K562 (cell line): ENCODE data around the gene SH3D19. TPM values are rescaled to one million over a fixed set of nuclear protein-coding genes. Genes with fewer than 3 reads are reported as not detected.
"Not testable (repeated sequence)": the region's sequence is repeated elsewhere in the genome, so short reads cannot be mapped to it uniquely, and the experiment has no call there.

Source experiments
- ATAC-seq: fragments of 200-7000 bp; cut with Tn5 transposase; 3 replicates; pipeline ENCODE4 v1.9.1; 2020; ENCODE audit warnings: moderate library complexity
- BruUV-seq: library from RNA; stranded (reverse); fragments of 400-500 nt; replicated peaks from 2 replicates; lab custom pipeline; 2021; lab: Mats Ljungman, UMichigan
- CTCF ChIA-PET: fragments of 300-600 bp; formaldehyde crosslinking; extraction: SDS; loops from one replicate; lab custom pipeline; 2021; ENCODE audit warnings: low intra/inter-chr PET ratio; lab: Yijun Ruan, JAX
- POLR2A ChIA-PET: fragments of 300-600, 350-650 bp; sonication (Branson Sonifier 250); formaldehyde crosslinking; extraction: SDS; loops from one replicate; lab custom pipeline; 2021; ENCODE audit warnings: antibody characterized with exemption, inconsistent platforms; lab: Yijun Ruan, JAX
- DNase-seq, 4 experiments: peaks; one replicate each; pipeline versions ENCODE4 v3.0.0 to v3.0.0-alpha.2; 2011 to 2018; ENCODE audit warnings: low spot score in 3 of 4, mixed read lengths in 3 of 4; ENCODE audit errors: extremely low read depth in 1 of 4
- FAIRE-seq: peaks from 2 replicates; lab custom pipeline; 2011; peaks lifted over from hg19 to GRCh38; lab: Jason Lieb, UNC
- H2AFZ ChIP-seq: 2 replicates; pipeline ENCODE4 v1.6.0; 2011; ENCODE audit warnings: low read depth, low read length, control low read depth, inconsistent platforms
- H3K27ac ChIP-seq: fragments of 200-600 bp; 3 replicates; pipeline ENCODE4 v1.8.0; 2011; ENCODE audit warnings: low read depth, mild to moderate bottlenecking, control low read depth, inconsistent platforms, low read length, moderate library complexity, mixed read lengths; ENCODE audit errors: extremely low read depth
- H3K27me3 ChIP-seq, 2 experiments: fragments of 300-600 bp in 1 of 2; 2 replicates in 1 of 2; 3 replicates in 1 of 2; pipeline versions ENCODE4 v1.6.0 to v1.8.0; 2011; ENCODE audit warnings: inconsistent platforms in 2 of 2, low read length in 2 of 2, mild to moderate bottlenecking in 1 of 2, mixed read lengths in 1 of 2, moderate library complexity in 1 of 2; ENCODE audit not compliant: control insufficient read depth in 2 of 2, insufficient read depth in 2 of 2
- H3K36me3 ChIP-seq: fragments of 300-600 bp; 3 replicates; pipeline ENCODE4 v1.8.0; 2011; ENCODE audit warnings: mild to moderate bottlenecking, low read length, inconsistent platforms; ENCODE audit not compliant: control insufficient read depth, insufficient read depth
- H3K4me1 ChIP-seq, 2 experiments: fragments of 200-600 bp in 1 of 2; replicated peaks in 1 of 2; 2 replicates in 1 of 2; 3 replicates in 1 of 2; pipeline versions ENCODE4 v1.5.1 to v1.8.0; 2011; ENCODE audit warnings: inconsistent platforms in 2 of 2, low read length in 2 of 2, mild to moderate bottlenecking in 1 of 2, mixed read lengths in 1 of 2, moderate library complexity in 1 of 2; ENCODE audit not compliant: control insufficient read depth in 2 of 2, insufficient read depth in 2 of 2
- H3K4me2 ChIP-seq: 2 replicates; pipeline ENCODE4 v1.6.1; 2011; ENCODE audit warnings: low read length, control low read depth, inconsistent platforms, mixed read lengths; ENCODE audit not compliant: insufficient read depth
- H3K4me3 ChIP-seq: fragments of 200-600 bp; sonication (generic), shearing (Covaris generic); 2 replicates; pipeline ENCODE4 v1.5.1; 2016; ENCODE audit warnings: control low read depth, inconsistent platforms
- H3K79me2 ChIP-seq: fragments of 200-600 bp; 3 replicates; pipeline ENCODE4 v1.8.0; 2011; ENCODE audit warnings: low read length, inconsistent platforms; ENCODE audit not compliant: control insufficient read depth, insufficient read depth
- H3K9ac ChIP-seq, 2 experiments: 2 replicates each; pipeline versions ENCODE4 v1.6.0 to v1.6.1; 2011; ENCODE audit warnings: low read depth in 2 of 2, low read length in 2 of 2, control low read depth in 1 of 2, inconsistent platforms in 1 of 2, mild to moderate bottlenecking in 1 of 2, mixed read lengths in 1 of 2; ENCODE audit not compliant: insufficient read depth in 1 of 2
- H3K9me1 ChIP-seq: one replicate; pipeline ENCODE4 v1.6.0; 2011; ENCODE audit warnings: inconsistent platforms, mild to moderate bottlenecking, low read length, moderate library complexity; ENCODE audit not compliant: control insufficient read depth, insufficient read depth
- H3K9me3 ChIP-seq: replicated peaks from 2 replicates; pipeline ENCODE4 v1.5.1; 2011; ENCODE audit warnings: low read depth, low read length, inconsistent platforms; ENCODE audit not compliant: control insufficient read depth, insufficient read depth
- H4K20me1 ChIP-seq: replicated peaks from 2 replicates; pipeline ENCODE4 v1.6.1; 2011; ENCODE audit warnings: low read length, inconsistent platforms, mixed read lengths; ENCODE audit not compliant: control insufficient read depth, insufficient read depth
- BDP1 ChIP-seq: IDR thresholded peaks from 3 replicates; pipeline ENCODE4 v1.6.1; 2011; ENCODE audit not compliant: insufficient read length, insufficient read depth
- CBX8 ChIP-seq: fragments of 200-600 bp; sonication (generic); IDR thresholded peaks from 2 replicates; pipeline ENCODE4 v1.6.1; 2012; ENCODE audit warnings: borderline replicate concordance, mixed run types, low read depth, mild to moderate bottlenecking, moderate library complexity, mixed read lengths, low read length, control low read depth, inconsistent platforms; ENCODE audit not compliant: poor library complexity, severe bottlenecking; ENCODE audit errors: extremely low read depth
- ETS1 ChIP-seq: conservative IDR thresholded peaks from 2 replicates; pipeline ENCODE4 v1.6.1; 2011; ENCODE audit warnings: low read depth, mild to moderate bottlenecking, low read length; ENCODE audit not compliant: control insufficient read depth
- EZH2 ChIP-seq: IDR thresholded peaks from 2 replicates; pipeline ENCODE4 v1.6.1; 2012; ENCODE audit warnings: low read depth, mild to moderate bottlenecking, inconsistent platforms, low read length, borderline replicate concordance
- GABPB2 ChIP-seq: fragments of 250-450 bp; sonication (Bioruptor Pico); conservative IDR thresholded peaks from 2 replicates; pipeline ENCODE4 v1.5.1; 2021; ENCODE audit warnings: mild to moderate bottlenecking
- IRF1 ChIP-seq: sonication (generic); formaldehyde crosslinking; IDR thresholded peaks from 2 replicates; pipeline ENCODE4 v1.8.0; 2022; ENCODE audit warnings: missing genetic modification reagents, mild to moderate bottlenecking, borderline replicate concordance
- NFYB ChIP-seq: IDR thresholded peaks from 2 replicates; pipeline ENCODE4 v1.6.1; 2011; ENCODE audit warnings: mild to moderate bottlenecking, moderate library complexity; ENCODE audit not compliant: insufficient read length; ENCODE audit errors: extremely low read depth
- XRCC5 ChIP-seq: fragments of 200-400 bp; formaldehyde crosslinking; IDR thresholded peaks from 2 replicates; pipeline ENCODE4 v1.6.1; 2017; ENCODE audit warnings: low read depth, mild to moderate bottlenecking, low read length
- ZNF140 ChIP-seq: fragments of 250-450 bp; sonication (Bioruptor Pico); IDR thresholded peaks from 2 replicates; pipeline ENCODE4 v1.8.0; 2021; ENCODE audit warnings: moderate library complexity, mild to moderate bottlenecking, inconsistent platforms
- ZNF277 ChIP-seq: fragments of 250-450 bp; sonication (Bioruptor Pico); IDR thresholded peaks from 2 replicates; pipeline ENCODE4 v1.8.0; 2022; ENCODE audit warnings: inconsistent platforms, mild to moderate bottlenecking, moderate library complexity, borderline replicate concordance
- WGBS: fragments of 100-300 bp; shearing (Covaris generic); methylation state at CpG from one replicate; pipeline ENCODE4 v1.1.6; 2016; ENCODE audit warnings: low coverage, mixed read lengths; ENCODE audit not compliant: insufficient coverage; ENCODE audit errors: missing lambda C conversion rate; 5-methylcytosine and 5-hydroxymethylcytosine counted together
- in situ Hi-C: fragments of 300-500 bp; cut with MboI; formaldehyde crosslinking; loops from 4 replicates; pipeline ENCODE4 v1.15.0; 2018; ENCODE audit warnings: inconsistent platforms, mixed read lengths
- intact Hi-C: fragments of 100-400 bp; cut with micrococcal nuclease; formaldehyde crosslinking; loops from 2 replicates; pipeline ENCODE4 v1.14.2; 2022
- polyA plus RNA-seq, 8 experiments: library from polyadenylated mRNA; depleted of rRNA in 4 of 8; stranded (reverse) in 5 of 8; unstranded in 3 of 8; fragments of >200 nt; fragmentation: Nextera tagmentation in 2 of 8; fragmentation: Illumina TruSeq in 1 of 8; extraction: Ambion mirVana in 2 of 8; extraction: Trizol in 1 of 8; gene quantifications; 2 replicates each; pipeline versions ENCODE4 v1.2.1 to v1.2.3, GENCODE V29; 2011 to 2014; ENCODE audit warnings: inconsistent platforms in 1 of 8, missing spikeins in 1 of 8
- total RNA-seq, 7 experiments: library from RNA; depleted of rRNA in 6 of 7; stranded (reverse); fragments of >200 nt in 6 of 7; fragmentation: Illumina TruSeq in 2 of 7; extraction: Trizol in 2 of 7; gene quantifications; 2 replicates each; pipeline versions ENCODE4 v1.2.1 to v1.2.3, GENCODE V29; 2011 to 2021; ENCODE audit warnings: low replicate concordance in 1 of 7

Gene SH3D19
- total and polyA plus RNA-seq, 9 of the 15 experiments (the other 6 are each of a cell fraction or from before 2014, with no cell fraction given) = 0.42 to 2.2 (median 1.1) TPM; not detected in 6

GRCh38 chr4:151136048-151136447, 189.4 kb downstream of the SH3D19 start:
- whole genome bisulfite sequencing = 33% methylated on average over 3 of the region's 3 CpGs
- POLR2A ChIA-PET = interaction anchor here (0.6 kb wide), 1 partner anchor 100 kb away, joined by 3 read pairs; no protein-coding TSS in a partner anchor
- H3K79me2 ChIP-seq, H2AFZ ChIP-seq, H3K9ac ChIP-seq, intact Hi-C loops, H4K20me1 ChIP-seq, H3K27me3 ChIP-seq, CTCF ChIA-PET, ATAC-seq, in situ Hi-C loops, H3K9me3 ChIP-seq, H3K4me2 ChIP-seq, BruUV-seq, H3K27ac ChIP-seq, H3K4me1 ChIP-seq, H3K4me3 ChIP-seq, H3K9me1 ChIP-seq, DNase-seq, H3K36me3 ChIP-seq, FAIRE-seq: not testable (repeated sequence)

- FAIRE-seq = no peak
- in situ Hi-C loops = no loop called here
- WGBS = 9% methylated on average over 5 of the region's 5 CpGs
- Histone ChIP-seq H3K9me1 (no peaks in the 10 kb centered on the region), H2AFZ (no peak overlapping the region), H3K9ac (no peak overlapping the region), H3K4me3 (no peak overlapping the region), H4K20me1 (no peaks in the 10 kb centered on the region), H3K36me3 (no peaks in the 10 kb centered on the region), H3K4me1 (no peaks in the 10 kb centered on the region)
- ChIA-PET CTCF (no interaction called here), POLR2A (interaction anchor here (0.5 to 1.3 kb wide), 4 partner anchors 11 to 13 kb away, joined by 3 to 4 read pairs (median 3); no protein-coding TSS in a partner anchor)
- intact Hi-C loops = no loop called here
- no peak for TF ChIP-seq XRCC5
- TF ChIP-seq NFYB = no peak
- no peak for TF ChIP-seq EZH2
- no peak for TF ChIP-seq ZNF140 (CRISPR knock-in tag)
- TF ChIP-seq BDP1 = no peak
- no peak for TF ChIP-seq GABPB2 (CRISPR knock-in tag)
- TF ChIP-seq IRF1 (CRISPR knock-in tag) = no peak
- TF ChIP-seq CBX8 = no peak
- TF ChIP-seq ETS1 = no peak
- no peak for TF ChIP-seq ZNF277 (CRISPR knock-in tag)
- TF ChIP-seq, all 486 proteins: peak for 0
- Histone ChIP-seq H3K4me2 (no peak overlapping the region), H3K9me3 (no peaks in the 10 kb centered on the region), H3K27ac (no peak overlapping the region), H3K27me3 (peaks cover 6 to 9% of the 10 kb centered on the region in 2 experiments; a peak in 4 of 5 replicates), H3K79me2 (no peaks in the 10 kb centered on the region)
- no TSS peak for BruUV-seq
- DNase-seq = no peak
- ATAC-seq = no peak
Measured at GRCh38 chr4:151133311-151133710, 192.1 kb downstream of the SH3D19 start.
